OCI-LY3 (cell line): Measurements from ENCODE around the gene ANXA8.
"Not testable (repeated sequence)": the region's sequence is repeated elsewhere in the genome, so short reads cannot be mapped to it uniquely, and the experiment has no call there.

Experiments used
- CTCF ChIP-seq: fragments of 200-600, 300-600 bp; sonication (generic); IDR thresholded peaks from 2 replicates; pipeline ENCODE4 v1.5.1; 2014; ENCODE audit warnings: antibody characterized with exemption, low read length, low read depth
- EZH2phosphoT487 ChIP-seq: fragments of 200-600 bp; shearing (Covaris generic); IDR thresholded peaks from 2 replicates; pipeline ENCODE4 v1.6.1; 2018; ENCODE audit warnings: antibody characterized with exemption, mixed run types, low read depth

- not testable (repeated sequence) for TF ChIP-seq CTCF, EZH2phosphoT487
Observed at GRCh38 chr10:47502313-47502712, 18.4 kb upstream of the ANXA8 start.
